Brain microvascular endothelial cell (primary cell): ENCODE results near the gene ZNF608.

ENCODE experiments used
- DNase-seq: peaks from one replicate; pipeline ENCODE4 v3.0.0-alpha.2; 2020
- H3K27ac ChIP-seq: fragments of 250-450 bp; sonication (Bioruptor Pico); 2 replicates; pipeline ENCODE4 v1.5.1; 2020; ENCODE audit warnings: mild to moderate bottlenecking, moderate library complexity
- H3K27me3 ChIP-seq: fragments of 250-450 bp; sonication (Bioruptor Pico); replicated peaks from 2 replicates; pipeline ENCODE4 v1.5.1; 2020; ENCODE audit warnings: mild to moderate bottlenecking
- H3K36me3 ChIP-seq: fragments of 250-450 bp; sonication (Bioruptor Pico); replicated peaks from 2 replicates; pipeline ENCODE4 v1.5.1; 2020; ENCODE audit warnings: mild to moderate bottlenecking
- H3K4me3 ChIP-seq: 2 replicates; pipeline ENCODE4 v1.5.1; 2011; ENCODE audit warnings: low read depth, mild to moderate bottlenecking, control low read depth, low read length, moderate library complexity
- in situ Hi-C: cut with HindIII; loops from 2 replicates; pipeline ENCODE4 v1.10.0; 2017; ENCODE audit warnings: low sequenced_read_pairs, low pct_ligation_motif_present
- TF ChIP-seq, protein P1 (sequence below): IDR thresholded peaks from 2 replicates; pipeline ENCODE4 v1.5.1; 2011; ENCODE audit warnings: low read depth, mild to moderate bottlenecking, moderate library complexity, low read length, control low read depth, inconsistent platforms; ENCODE audit errors: missing control alignments

The ZNF608 gene

DNA sequence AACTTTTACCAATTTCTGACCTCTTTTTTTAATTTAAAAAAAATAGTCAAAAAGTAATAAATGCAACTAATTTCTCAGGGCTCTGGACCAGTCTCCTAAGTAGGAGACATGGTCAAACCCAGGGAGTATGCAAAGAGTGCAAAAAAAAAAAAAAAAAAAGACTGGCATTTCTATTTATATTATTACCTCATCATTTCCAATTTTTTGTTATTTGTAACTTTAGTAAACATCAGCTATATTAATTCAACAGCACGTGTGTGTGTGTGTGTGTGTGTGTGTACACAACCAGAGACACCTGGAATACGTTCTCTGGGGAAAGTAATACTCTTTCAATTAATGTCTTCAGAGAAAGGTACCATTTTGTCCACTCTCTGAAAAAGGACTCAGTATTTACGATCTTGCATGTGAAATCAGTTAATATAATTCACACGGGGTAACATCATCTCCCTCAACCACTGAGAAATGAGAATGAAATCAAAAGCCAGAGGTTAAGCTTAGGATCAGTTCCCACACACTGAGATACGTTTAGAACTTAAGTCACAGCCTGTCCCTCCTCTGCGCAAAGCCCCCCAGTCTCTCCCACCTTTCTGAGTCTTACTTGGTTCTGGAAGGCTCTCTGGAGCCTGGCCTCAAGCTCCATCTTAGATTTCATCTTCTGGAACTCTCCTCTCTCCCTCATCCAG lies 21.9 kb downstream of the ZNF608 start:
- TF ChIP-seq, protein P1, sequence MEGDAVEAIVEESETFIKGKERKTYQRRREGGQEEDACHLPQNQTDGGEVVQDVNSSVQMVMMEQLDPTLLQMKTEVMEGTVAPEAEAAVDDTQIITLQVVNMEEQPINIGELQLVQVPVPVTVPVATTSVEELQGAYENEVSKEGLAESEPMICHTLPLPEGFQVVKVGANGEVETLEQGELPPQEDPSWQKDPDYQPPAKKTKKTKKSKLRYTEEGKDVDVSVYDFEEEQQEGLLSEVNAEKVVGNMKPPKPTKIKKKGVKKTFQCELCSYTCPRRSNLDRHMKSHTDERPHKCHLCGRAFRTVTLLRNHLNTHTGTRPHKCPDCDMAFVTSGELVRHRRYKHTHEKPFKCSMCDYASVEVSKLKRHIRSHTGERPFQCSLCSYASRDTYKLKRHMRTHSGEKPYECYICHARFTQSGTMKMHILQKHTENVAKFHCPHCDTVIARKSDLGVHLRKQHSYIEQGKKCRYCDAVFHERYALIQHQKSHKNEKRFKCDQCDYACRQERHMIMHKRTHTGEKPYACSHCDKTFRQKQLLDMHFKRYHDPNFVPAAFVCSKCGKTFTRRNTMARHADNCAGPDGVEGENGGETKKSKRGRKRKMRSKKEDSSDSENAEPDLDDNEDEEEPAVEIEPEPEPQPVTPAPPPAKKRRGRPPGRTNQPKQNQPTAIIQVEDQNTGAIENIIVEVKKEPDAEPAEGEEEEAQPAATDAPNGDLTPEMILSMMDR = no peak
- Histone ChIP-seq H3K27ac (no peak overlapping the region), H3K27me3 (no peaks in the 10 kb centered on the region), H3K4me3 (no peak overlapping the region), H3K36me3 (no peaks in the 10 kb centered on the region)
- in situ Hi-C loops = no loop called here
- no peak for DNase-seq

DNA sequence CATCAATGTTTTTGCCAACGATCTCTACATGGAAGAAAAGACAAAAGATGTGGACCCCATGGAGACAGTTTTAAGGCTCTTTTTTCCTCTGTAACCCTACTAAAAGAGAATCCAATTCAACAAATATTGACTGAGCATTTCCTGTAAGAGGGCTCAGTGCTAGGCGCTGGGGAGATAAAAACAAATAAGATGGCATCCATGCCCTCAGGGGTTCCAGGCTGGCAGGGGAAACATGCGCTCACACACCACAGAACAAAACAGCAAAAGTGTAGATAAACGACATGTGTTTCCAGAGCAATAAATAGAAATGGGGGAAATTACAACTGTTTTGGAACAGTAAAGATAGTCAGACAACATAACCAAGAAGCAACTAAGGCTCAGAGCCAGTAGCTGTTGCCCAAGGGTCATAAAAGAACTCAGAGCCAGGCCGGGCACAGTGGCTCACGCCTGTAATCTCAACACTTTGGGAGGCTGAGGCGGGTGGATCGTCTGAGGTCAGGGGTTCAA lies 25.2 kb downstream of the ZNF608 start:
- Histone ChIP-seq H3K27me3 (no peaks in the 10 kb centered on the region), H3K36me3 (no peaks in the 10 kb centered on the region), H3K27ac (no peak overlapping the region), H3K4me3 (no peak overlapping the region)
- no peak for DNase-seq
- in situ Hi-C loops = no loop called here
- TF ChIP-seq, protein P1 = no peak

DNA sequence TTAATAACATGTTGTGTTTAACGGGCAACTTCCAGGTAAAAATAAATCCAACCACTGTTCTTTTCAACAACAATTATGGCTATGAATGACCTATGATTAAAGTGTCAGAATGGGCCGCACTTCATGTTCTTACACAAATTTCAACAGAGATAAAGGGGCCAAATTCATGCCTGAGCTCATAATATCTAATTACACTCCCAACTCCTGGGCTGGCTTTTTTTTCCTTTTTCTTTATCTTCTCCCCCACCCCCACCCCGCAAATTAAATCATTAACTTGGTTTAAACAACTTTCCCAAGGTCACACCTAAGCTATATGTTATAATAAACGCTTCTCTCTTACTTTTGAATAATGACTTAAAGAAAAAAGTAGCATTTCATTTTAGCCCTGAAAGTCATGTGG lies 25.8 kb downstream of the ZNF608 start:
- TF ChIP-seq, protein P1 = no peak
- H3K27me3 ChIP-seq = no peaks in the 10 kb centered on the region
- in situ Hi-C loops = no loop called here

DNA sequence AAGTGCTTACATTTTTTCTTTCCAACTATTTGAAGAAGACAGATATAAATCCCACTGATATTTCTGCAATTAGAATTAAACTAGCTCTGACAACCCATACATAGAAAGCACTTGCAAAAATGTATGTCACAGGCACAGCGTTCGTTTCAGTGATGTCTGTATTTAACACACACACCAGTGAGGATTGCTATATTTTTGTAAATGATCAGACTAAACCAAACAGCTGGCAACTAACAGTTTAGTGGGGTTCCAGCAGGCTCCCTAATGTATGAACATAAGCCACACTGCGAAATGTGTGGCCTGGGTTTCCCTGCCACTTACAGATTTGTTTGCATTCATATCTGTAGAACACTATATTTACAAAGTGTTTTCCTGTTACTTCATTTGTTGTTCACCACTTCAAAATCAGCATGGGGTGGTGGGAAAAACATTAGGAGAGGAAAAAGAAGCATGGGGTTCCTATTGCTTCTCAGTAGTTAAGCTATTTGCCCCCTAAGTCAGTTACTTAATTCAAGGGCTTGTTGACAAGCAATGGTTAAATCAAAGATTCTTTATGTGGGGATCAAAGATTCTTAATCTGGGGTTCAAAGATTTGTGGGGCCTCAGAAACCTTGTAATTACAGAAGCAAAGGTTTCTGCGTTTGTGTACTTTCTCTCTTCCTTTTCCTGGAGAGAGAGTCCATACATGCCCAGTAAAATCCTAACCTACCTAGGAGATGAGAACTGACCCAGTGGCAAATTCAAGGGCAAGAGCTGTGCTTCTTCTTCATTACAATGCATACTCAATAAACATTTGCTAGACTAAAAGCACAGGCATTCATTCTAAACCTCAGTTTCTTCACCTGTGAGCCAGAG lies 27.1 kb downstream of the ZNF608 start:
- H3K27ac ChIP-seq = no peak overlapping the region

More for the DNA sequence above, 25.8 kb downstream of the ZNF608 start:
- H3K36me3 ChIP-seq = no peaks in the 10 kb centered on the region
- H3K4me3 ChIP-seq = no peak overlapping the region
- H3K27ac ChIP-seq = no peak overlapping the region
- DNase-seq = no peak

DNA sequence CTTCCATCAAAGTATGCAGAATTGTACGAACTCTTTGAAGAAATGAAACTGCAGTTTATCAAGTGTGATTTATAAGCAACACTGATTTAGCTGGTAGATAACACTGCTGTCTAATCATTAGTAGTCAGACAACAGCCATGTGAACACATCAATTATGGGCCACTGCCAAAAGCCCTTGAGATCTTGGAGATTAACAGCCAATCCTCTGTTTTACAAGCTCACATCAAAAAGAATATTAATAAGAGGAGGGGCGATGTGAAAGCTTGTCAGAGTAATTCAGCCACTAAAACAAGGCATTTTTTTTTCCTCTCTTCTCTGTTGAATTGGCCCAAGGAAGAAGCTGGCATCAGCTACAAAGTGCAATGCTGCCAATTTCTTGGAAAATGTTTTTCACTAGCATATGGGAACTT lies 28.1 kb downstream of the ZNF608 start:
- H3K27me3 ChIP-seq = no peaks in the 10 kb centered on the region
- in situ Hi-C loops = no loop called here
- TF ChIP-seq, protein P1 = no peak
- no peak overlapping the region for H3K4me3 ChIP-seq
- H3K36me3 ChIP-seq = no peaks in the 10 kb centered on the region
- H3K27ac ChIP-seq = no peak overlapping the region
- no peak for DNase-seq

More for the DNA sequence above, 27.1 kb downstream of the ZNF608 start:
- DNase-seq = no peak
- TF ChIP-seq, protein P1 = no peak
- in situ Hi-C loops = no loop called here
- no peaks in the 10 kb centered on the region for H3K27me3 ChIP-seq
- no peak overlapping the region for H3K4me3 ChIP-seq
- no peaks in the 10 kb centered on the region for H3K36me3 ChIP-seq
